ENCODE results near the gene CAMK2N1.
"Not testable (repeated sequence)": the region's sequence is repeated elsewhere in the genome, so short reads cannot be mapped to it uniquely, and the experiment has no call there.

CAMK2N1 gene

DNA sequence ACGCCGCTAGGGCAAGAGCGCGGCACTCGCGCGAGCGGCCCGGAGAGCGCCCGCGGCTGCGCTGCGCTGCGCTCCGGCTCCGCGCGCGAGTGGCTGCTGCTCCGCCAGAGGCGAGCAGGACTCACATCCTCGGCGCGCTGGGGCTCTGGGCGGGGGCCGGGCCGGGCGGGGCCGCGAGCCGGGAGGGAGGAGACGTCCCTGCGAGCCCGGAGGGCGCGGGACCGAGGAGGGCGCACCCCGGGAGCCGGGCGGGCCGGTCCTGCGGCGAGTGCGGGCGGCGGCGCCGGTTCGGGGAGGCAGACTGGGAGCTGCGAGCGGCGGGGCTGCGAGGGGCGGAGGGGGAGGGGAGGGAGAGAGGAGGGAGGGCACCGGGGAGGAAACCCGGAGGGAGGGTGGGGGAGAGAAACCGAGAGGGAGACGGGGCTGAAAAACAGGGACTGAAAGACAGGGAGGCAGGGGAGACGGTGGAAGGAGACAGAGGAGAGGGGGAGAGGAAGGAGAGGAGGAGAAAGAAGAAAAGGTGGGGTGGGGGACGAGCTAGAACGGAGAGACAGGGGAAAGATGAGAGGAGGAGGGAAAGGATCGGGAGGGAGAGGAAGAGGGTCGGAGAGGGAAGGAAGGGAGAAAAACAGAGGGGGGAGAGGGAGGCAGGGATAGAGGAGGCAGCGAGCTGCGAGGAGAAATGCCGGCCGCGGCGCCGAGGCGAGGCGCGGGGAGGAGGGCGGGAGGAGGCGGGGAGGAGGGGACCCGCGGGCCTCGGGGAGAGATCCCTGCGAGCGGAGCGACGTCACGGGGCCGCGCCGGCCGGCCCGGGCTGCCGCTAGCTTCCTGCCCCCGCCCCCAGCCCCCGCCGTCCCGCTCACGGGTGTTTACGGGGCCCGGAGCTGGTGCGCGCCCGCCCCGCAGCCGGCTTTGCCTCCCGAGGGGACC is at the start of gene CAMK2N1:
Gene CAMK2N1 (minus strand): TSS at position 684 of the 930 bp plus-strand sequence. CDS start 831 bp downstream, outside the sequence.
- peak in 1 of 2 donors; percentile 37 for DNase-seq (ENCODE audit: low read depth in 2 of 2)

DNA sequence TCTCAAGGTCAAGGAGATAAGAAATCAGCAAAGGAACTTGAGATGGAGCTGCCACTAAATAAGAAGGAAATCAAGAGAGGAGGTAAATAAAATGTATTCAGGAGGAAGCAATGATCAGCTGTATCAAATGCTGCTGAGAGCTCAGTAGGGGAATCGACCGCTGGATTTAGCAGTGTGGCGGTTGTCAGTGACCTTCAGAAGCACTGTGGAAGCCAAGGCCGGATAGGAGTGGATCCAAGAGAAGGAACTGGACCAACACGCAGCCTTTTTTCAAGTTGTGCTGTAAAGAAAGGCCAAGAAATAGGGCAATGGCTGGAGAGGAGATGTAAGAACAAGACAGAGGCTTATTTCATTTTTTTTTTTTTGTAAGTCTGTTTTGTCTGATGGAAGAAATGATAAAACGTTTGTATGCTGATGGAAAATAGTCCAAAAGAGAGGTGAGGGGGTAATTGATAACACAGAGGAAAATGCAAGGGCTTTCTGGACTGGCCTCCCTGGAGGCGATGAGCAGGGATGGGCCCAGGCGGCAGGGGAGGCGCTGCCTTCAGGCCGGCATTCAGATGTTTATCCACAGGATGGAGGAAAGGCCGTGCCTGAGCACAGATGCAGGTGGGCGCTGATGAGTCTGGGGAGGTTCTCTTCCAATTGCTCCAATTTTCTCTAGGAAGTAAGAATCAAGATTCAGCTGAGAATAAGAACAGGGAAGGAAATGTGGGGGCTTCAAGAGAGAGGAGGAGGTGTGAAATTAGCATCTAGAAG is 48.8 kb upstream of the CAMK2N1 start:
- DNase-seq (ENCODE audit: low read depth in 2 of 2): no peak

DNA sequence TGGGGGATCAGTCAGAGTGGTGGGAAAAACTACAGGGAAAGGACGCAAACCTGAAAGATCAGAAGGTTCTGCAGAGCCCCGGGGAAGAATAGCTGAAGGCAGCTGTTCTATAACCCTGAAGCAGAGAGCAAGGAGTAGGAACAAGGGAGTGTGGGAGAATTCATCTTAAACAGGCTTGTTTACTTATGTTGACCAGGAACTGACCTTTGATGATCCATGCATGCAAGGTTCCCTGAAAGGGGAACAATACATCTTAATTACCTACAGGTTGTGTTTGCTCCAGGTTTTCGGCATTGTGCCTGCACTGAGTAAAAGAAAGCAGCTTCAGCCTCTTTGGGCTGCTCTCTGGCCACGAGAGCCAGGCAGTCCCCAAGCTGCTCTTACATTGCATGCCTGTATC is 47.6 kb upstream of the CAMK2N1 start:
- no peak for DNase-seq (ENCODE audit: low read depth in 2 of 2)

DNA sequence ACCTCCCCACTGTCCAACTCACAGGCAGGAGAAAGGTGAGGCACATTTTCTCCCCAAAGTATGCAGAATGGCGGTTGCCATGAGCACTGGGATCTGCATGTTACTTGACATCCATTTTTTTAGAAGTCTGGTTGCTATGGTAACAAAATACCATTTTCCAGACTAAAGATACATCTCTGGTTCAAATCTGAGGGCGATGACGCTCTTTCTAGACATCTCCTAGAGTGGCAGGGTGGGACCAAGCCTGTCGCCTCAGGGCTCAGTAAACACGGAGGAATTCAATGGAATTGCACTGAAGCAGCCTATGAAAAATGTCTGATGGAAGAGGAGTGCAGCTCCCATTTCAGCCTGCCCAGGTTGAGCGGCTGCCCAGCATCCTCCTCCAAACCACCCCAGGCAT is 44.9 kb upstream of the CAMK2N1 start:
- no peak for DNase-seq (ENCODE audit: low read depth in 2 of 2)

DNA sequence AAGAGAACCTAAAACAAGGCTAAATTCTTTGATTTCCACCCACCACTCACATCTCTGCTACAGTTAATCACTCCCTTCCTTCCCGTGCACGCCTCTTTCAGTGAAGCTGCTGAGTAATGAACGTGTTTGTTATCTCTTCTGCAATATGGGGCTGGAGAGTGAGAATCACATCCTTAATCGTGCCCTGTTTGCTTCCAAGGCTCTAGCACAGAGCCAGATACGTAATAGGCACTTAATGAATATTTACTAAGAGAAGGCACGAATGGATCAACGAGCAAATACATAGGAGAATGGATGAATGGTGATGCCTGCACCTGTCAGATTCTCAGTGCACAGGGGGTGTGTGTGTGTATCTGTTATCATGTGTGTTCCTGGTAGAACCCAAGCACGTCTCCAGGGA is 44.3 kb upstream of the CAMK2N1 start:
- DNase-seq (ENCODE audit: low read depth in 2 of 2): no peak

- no peak for DNase-seq (ENCODE audit: low read depth in 2 of 2)
These were observed 42.2 kb upstream of the CAMK2N1 start for GRCh38 chr1:20528221-20528620.

- DNase-seq (ENCODE audit: low read depth in 2 of 2): no peak
These were observed 40.3 kb upstream of the CAMK2N1 start for GRCh38 chr1:20526267-20526666.

GRCh38 chr1:20521960-20522861 is 36.2 kb upstream of the CAMK2N1 start:
- peak; percentile 54 to 64 for DNase-seq (ENCODE audit: low read depth in 2 of 2)

DNA sequence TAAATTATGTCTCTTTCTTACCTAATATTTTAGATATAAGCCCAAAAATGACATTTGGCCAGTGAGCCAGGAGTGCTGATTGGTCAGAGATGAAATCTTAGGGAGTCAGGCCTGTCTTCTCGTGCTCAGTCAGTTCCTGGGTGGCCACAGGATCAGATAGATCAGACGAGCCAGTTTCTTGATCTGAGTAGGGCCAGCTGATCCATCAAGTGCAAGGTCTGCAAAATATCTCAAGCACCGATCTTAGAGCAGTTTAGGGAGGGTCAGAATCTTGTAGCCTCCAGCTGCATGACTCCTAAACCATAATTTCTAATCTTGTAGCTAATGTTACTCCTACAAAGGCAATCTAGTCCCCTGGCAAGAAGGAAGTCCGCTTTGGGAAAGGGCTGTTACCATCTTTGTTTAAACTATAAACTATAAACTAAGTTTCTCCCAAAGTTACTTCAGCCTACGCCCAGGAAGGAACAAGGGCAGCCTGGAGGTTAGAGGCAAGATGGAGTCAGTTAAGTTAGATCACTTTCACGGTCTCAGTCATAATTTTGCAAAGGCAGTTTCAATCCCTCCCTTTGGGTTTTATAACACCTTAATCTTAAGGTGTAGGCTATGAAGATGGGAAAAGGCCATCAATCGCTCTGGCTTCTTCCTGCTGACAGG is 33.7 kb upstream of the CAMK2N1 start:
- not testable (repeated sequence) for DNase-seq (ENCODE audit: low read depth in 2 of 2)

DNA sequence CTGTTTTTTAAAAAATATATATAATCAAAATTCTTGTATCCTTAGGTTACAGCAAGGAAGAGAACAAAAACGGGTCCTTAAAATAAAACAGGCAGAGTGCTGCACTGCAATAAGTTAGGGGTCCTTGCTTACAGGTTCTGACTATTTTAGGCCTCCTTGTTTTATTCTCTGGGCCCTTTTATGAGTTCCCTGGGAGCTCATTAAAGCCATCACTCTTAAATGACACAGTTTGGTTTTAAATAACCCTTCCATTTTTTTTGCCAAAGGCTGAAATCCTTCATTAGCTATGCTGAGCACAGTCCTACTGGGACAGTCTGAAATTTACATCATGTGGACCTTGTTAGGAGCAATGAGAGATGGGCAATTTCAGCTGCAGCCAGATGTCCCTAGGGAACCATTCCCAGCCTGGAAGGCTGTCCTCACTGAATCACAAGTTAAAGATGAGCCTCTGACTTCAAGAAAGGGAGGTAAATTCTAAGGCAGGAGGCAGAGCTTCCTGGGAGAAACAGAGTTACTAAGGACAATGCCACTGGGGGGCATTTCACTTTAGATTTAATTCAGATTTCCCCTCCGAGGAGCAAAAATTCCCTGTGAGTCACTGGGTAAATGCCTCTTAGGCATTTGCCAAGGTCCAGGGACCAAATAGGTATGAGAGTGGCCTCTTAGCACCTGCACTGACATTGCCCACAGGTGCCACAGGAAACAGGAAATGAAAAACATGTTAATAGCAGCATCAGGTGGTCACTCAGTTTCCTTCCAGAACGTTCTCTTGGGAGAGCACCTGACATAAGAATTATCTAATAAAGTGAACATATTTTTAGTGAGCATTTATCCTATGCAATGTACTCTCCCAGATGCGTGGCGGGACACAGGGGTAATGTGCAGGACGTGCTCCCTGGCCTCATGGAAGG is 25.8 kb upstream of the CAMK2N1 start:
- no peak for DNase-seq (ENCODE audit: low read depth in 2 of 2)

DNA sequence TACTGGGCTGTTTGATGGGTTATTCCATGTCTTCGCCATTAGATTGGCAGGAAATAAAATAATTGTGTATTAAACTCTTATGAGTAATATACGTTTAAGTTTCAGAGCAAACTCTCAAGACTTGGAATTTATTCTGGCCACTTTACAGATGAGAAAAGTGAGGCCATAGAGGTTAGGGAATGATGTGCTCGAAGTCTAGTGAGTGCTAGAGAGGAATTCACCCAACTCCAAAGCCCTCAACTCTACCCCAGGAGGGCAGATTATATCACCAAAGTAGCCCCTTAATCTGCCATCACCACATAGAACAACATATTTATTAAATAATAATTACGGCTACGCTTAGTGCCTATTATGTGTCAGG is 22.4 kb upstream of the CAMK2N1 start:
- no peak for DNase-seq (ENCODE audit: low read depth in 2 of 2)

GRCh38 chr1:20507564-20508410 is 21.8 kb upstream of the CAMK2N1 start, which contains the start of gene MUL1:
Gene MUL1 (minus strand): TSS chr1:20508151. CDS start chr1:20508024, 127 bp downstream.
- DNase-seq (ENCODE audit: low read depth in 2 of 2): peak; percentile 94 to 95

GRCh38 chr1:20507248-20507563 is 21.2 kb upstream of the CAMK2N1 start:
- DNase-seq (ENCODE audit: low read depth in 2 of 2): no peak

DNA sequence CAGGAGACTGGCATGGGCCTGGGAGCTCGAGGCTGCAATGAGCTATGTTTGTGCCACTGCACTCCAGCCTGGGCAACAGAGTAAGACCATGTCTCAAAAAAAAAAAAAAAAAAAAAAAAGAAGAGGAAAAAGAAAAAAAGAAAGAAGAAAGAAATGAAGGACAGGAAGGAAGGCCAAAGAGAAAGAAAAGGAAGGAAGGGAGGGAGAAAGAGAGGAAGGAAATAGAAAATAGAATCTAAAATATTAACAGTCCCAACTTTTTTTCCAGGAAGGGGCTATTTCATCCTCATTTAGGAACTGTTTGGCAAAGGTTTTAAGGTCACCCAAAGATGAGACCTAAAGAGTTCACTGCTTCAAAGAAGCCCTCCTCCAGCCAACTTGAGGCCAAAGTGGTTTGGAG is 19.5 kb upstream of the CAMK2N1 start:
- no peak for DNase-seq (ENCODE audit: low read depth in 2 of 2)

- DNase-seq (ENCODE audit: low read depth in 2 of 2): no peak
These were observed 14.7 kb upstream of the CAMK2N1 start for GRCh38 chr1:20500716-20501115.

DNA sequence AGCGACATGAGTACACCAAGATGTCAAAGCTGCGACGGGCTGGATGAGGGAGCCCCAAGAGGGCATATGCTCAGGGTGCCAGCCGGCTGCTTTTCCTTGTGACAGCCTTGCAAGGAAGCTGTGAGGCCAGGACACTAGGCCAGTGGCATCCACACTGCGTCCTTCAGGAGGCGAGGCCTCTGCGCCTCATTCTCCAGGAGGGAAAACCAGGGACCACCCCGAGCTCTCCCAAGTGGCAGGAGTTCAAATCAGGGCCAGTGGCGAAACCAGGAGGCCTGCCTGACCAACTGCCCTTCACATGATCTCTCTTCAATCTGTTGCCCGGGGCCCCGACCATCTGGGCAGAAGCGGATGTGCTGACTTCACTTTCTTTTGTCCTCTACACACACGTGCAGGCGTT is 13.7 kb upstream of the CAMK2N1 start:
- DNase-seq (ENCODE audit: low read depth in 2 of 2): no peak

- no peak for DNase-seq (ENCODE audit: low read depth in 2 of 2)
These were observed 13.1 kb upstream of the CAMK2N1 start for GRCh38 chr1:20499105-20499504.

GRCh38 chr1:20498116-20498515 is 12.1 kb upstream of the CAMK2N1 start:
- DNase-seq (ENCODE audit: low read depth in 2 of 2): no peak

GRCh38 chr1:20497506-20497905 is 11.5 kb upstream of the CAMK2N1 start:
- no peak for DNase-seq (ENCODE audit: low read depth in 2 of 2)

Measured in stimulated activated CD4-positive, alpha-beta T cell treated with anti-CD3 and anti-CD28 coated beads, Interleukin-4, amount 100 ng/mL, for 48 hours (primary cell).